ENCODE measurements around the gene ADGRF3. TPM values are rescaled to one million over a fixed set of nuclear protein-coding genes. Genes with fewer than 3 reads are reported as not detected.

ADGRF3 gene
- total and polyA plus RNA-seq, 2 of the 8 experiments (the other 6 are each of a cell fraction or from before 2014, with no cell fraction given) = 0.54 to 0.69 TPM

DNA sequence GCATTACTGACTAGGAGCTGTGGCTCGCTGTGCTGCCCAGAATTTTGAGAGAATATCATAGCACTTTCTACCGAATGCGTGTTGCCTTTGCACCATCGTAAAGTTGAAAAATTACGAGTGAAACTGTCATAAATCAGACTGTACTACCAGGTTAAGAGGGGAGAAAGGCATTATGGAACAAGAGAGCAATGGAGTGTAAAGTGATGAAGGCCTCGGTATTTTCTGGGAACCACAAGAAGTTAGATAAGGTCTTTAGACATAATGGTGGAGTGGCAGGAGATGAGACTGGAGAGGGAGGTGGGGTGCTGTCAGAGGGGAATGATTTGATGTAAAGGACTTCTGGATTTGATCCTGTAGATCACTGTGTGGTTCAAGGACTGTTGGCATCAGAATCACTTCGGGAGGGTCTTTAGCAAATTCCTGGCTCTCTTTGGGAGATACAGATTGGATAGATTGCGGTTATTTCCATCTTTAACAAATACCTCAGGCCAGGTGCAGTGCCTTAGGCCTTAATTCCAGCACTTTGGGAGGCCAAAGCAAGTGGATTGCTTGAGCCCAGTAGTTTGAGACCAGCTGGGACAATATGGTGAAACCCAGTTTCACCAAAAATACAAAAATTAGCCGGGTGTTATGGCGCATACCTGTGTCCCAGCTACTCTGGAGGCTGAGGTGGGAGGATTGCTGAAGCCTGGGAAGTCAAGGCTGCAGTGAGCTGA, 4.9 kb upstream of the ADGRF3 start:
- no peak overlapping the region for H2BK5ac ChIP-seq (ENCODE audit: low read depth, low read length)
- no peak overlapping the region for H2AFZ ChIP-seq (ENCODE audit: low read length)

More for the DNA sequence above, 4.9 kb upstream of the ADGRF3 start:
- no peak overlapping the region for H3K23ac ChIP-seq (ENCODE audit: insufficient read length)
- no peaks in the 10 kb centered on the region for H3K9me3 ChIP-seq (ENCODE audit: insufficient read depth in 2 of 2, low read depth in 1 of 2, low read length in 1 of 2)
- no peak overlapping the region for H4K8ac ChIP-seq (ENCODE audit: extremely low read depth, insufficient read depth, low read length)
- H3K18ac ChIP-seq (ENCODE audit: extremely low read depth, low read length) = no peak overlapping the region
- no peak overlapping the region for H2BK20ac ChIP-seq (ENCODE audit: low read length)
- TF ChIP-seq NANOG (IDR thresholded peaks at IDR 0.05; ENCODE audit: insufficient read depth, low read depth, low read length, poor library complexity, severe bottlenecking) (no peak), EGR1 (IDR thresholded peaks at IDR 0.05; ENCODE audit: borderline replicate concordance, low read depth, low read length) (no peak), CTCF (IDR thresholded peaks at IDR 0.05; ENCODE audit: control extremely low read depth in 1 of 3, insufficient read depth in 1 of 3, low read depth in 1 of 3, low read length in 3 of 3) (no peak), SIN3A (conservative IDR thresholded peaks at IDR 0.05 in 1 of 2, IDR thresholded peaks at IDR 0.05 in 1 of 2; ENCODE audit: low read depth in 1 of 2, low read length in 2 of 2) (no peak), SUZ12 (IDR thresholded peaks at IDR 0.05; ENCODE audit: low read length) (no peak), CBX8 (IDR thresholded peaks at IDR 0.05; ENCODE audit: borderline replicate concordance, low read depth, low read length) (no peak), KDM1A (IDR thresholded peaks at IDR 0.05; ENCODE audit: borderline replicate concordance, low read length) (no peak), GABPA (IDR thresholded peaks at IDR 0.05; ENCODE audit: borderline replicate concordance, insufficient read depth, low read length) (no peak), TAF7 (optimal IDR thresholded peaks at IDR 0.05; ENCODE audit: borderline replicate concordance, low read depth, low read length) (no peak)
- peaks cover 5% of the 10 kb centered on the region for H3K23me2 ChIP-seq (ENCODE audit: low read depth, low read length)
- H2BK120ac ChIP-seq (replicated peaks; ENCODE audit: low read depth, low read length) = no peak overlapping the region
- H3K27me3 ChIP-seq (replicated peaks in 1 of 4; ENCODE audit: control insufficient read depth in 3 of 4, extremely low read depth in 1 of 4, insufficient read depth in 3 of 4, low read length in 3 of 4) = no peaks in the 10 kb centered on the region; a peak in 1 of 7 replicates
- H2BK12ac ChIP-seq (ENCODE audit: low read depth, low read length) = no peak overlapping the region
- H2BK15ac ChIP-seq (ENCODE audit: low read length) = no peak overlapping the region
- FAIRE-seq (no peak), DNase-seq (ENCODE audit: low read depth in 1 of 2, low spot score in 2 of 2) (no peak)
- H3K14ac ChIP-seq (ENCODE audit: insufficient read length) = no peak overlapping the region
- POLR2A ChIA-PET (ENCODE audit: partially characterized antibody) = no interaction called here
- no peak overlapping the region for H3K56ac ChIP-seq (replicated peaks; ENCODE audit: insufficient read length, low read depth, low read length)
- peaks cover 1 to 13% of the 10 kb centered on the region in 2 experiments for H4K20me1 ChIP-seq (replicated peaks in 1 of 2; ENCODE audit: control insufficient read depth in 1 of 2, insufficient read depth in 2 of 2, low read length in 2 of 2)
- H4K91ac ChIP-seq (replicated peaks; ENCODE audit: insufficient read length, low read length) = no peak overlapping the region
- no peak overlapping the region for H3K9ac ChIP-seq (replicated peaks in 1 of 4; ENCODE audit: extremely low read depth in 1 of 4, low read depth in 3 of 4, low read length in 3 of 4)
- WGBS, 2 experiments (ENCODE audit: extremely low coverage in 1 of 2, insufficient coverage in 1 of 2, insufficient read length in 1 of 2, insufficient replicate concordance in 2 of 2, low coverage in 1 of 2, low lambda C conversion rate in 2 of 2, missing lambda C conversion rate in 1 of 2) = 94% methylated on average over 10 of the region's 10 CpGs; no CpG with 5 or more reads in 1 of the 2 experiments
- peaks cover 16 to 96% of the 10 kb centered on the region in 2 experiments for H3K79me2 ChIP-seq (ENCODE audit: control insufficient read depth in 1 of 2, insufficient read depth in 2 of 2, low read length in 2 of 2)
- peaks cover 0 to 3% (median under 1%) of the 10 kb centered on the region in 4 experiments; a peak in 4 of 7 replicates for H3K4me1 ChIP-seq (replicated peaks in 1 of 4; ENCODE audit: control insufficient read depth in 3 of 4, insufficient read depth in 4 of 4, low read length in 3 of 4)
- peaks cover 0 to 7% (median 0%) of the 10 kb centered on the region in 4 experiments; a peak in 1 of 8 replicates for H3K36me3 ChIP-seq (ENCODE audit: control insufficient read depth in 2 of 4, insufficient read depth in 4 of 4, low read length in 3 of 4)
- H4K5ac ChIP-seq (ENCODE audit: insufficient read length, low read depth, low read length) = no peak overlapping the region
- CTCF ChIA-PET (ENCODE audit: partially characterized antibody) = no interaction called here
- no peak overlapping the region for H3K27ac ChIP-seq (ENCODE audit: low read depth, low read length)
- H3K4me2 ChIP-seq (ENCODE audit: insufficient read depth in 1 of 2, low read depth in 2 of 2, low read length in 2 of 2) = no peak overlapping the region
- peaks cover 3% of the 10 kb centered on the region for H3K79me1 ChIP-seq (ENCODE audit: low read depth, low read length)
- no peak overlapping the region for H3K4me3 ChIP-seq (ENCODE audit: extremely low read depth in 1 of 4, insufficient read depth in 2 of 4, low read depth in 3 of 4, low read length in 4 of 4)
- no peak overlapping the region for H3K4ac ChIP-seq (replicated peaks; ENCODE audit: insufficient read length, low read depth, low read length)
- no peak overlapping the region for H2AK5ac ChIP-seq (ENCODE audit: low read depth, low read length)
